ENCODE results near the gene DLG4.
"Not testable (repeated sequence)": the region's sequence is repeated elsewhere in the genome, so short reads cannot be mapped to it uniquely, and the experiment has no call there.

DLG4 gene

GRCh38 chr17:7249214-7249613 is 29.6 kb upstream of the DLG4 start:
- no peak for DNase-seq (ENCODE audit: low spot score)

GRCh38 chr17:7248796-7249195 is 29.2 kb upstream of the DLG4 start:
- no peak for DNase-seq (ENCODE audit: low spot score)

- no peak for DNase-seq (ENCODE audit: low spot score)
These were observed 27.1 kb upstream of the DLG4 start for GRCh38 chr17:7246779-7247178.

DNA sequence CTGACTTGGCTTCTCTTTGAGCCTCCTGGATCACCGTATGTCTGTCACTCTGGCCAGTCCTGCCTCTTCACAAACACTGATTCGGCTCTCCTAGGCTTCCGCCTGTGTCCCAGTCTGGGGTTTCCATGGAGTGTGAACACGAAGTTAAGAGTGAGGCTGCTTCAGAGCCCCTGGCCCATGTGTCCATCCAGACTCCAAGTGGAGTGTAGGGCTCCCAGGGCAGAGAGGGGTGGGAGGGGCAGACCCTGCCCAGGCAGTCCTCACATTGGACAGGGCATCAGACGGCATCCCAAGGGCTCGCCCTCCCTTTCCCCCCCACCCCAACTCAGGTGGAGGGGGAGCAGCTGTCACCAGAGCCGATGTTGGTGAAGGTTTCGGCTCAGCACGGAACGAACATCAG is 24.2 kb upstream of the DLG4 start:
- not testable (repeated sequence) for DNase-seq (ENCODE audit: low spot score)

DNA sequence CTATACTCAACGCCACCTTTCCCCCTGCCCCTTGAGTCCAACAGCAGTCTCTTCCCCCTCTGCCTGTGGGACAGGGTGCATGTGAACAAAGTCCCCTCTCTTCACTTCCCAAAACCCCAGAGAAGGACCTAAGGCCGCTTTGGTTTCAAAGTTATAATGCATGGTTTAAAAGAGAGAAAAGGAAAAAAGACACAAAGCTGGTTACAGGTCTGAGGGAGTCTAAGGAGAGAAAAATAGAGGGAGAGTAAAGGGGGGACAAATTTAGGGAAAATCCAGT is 23.8 kb upstream of the DLG4 start:
- no peak for DNase-seq (ENCODE audit: low spot score)

GRCh38 chr17:7242717-7243452 is 23.2 kb upstream of the DLG4 start:
- DNase-seq (ENCODE audit: low spot score): no peak

DNA sequence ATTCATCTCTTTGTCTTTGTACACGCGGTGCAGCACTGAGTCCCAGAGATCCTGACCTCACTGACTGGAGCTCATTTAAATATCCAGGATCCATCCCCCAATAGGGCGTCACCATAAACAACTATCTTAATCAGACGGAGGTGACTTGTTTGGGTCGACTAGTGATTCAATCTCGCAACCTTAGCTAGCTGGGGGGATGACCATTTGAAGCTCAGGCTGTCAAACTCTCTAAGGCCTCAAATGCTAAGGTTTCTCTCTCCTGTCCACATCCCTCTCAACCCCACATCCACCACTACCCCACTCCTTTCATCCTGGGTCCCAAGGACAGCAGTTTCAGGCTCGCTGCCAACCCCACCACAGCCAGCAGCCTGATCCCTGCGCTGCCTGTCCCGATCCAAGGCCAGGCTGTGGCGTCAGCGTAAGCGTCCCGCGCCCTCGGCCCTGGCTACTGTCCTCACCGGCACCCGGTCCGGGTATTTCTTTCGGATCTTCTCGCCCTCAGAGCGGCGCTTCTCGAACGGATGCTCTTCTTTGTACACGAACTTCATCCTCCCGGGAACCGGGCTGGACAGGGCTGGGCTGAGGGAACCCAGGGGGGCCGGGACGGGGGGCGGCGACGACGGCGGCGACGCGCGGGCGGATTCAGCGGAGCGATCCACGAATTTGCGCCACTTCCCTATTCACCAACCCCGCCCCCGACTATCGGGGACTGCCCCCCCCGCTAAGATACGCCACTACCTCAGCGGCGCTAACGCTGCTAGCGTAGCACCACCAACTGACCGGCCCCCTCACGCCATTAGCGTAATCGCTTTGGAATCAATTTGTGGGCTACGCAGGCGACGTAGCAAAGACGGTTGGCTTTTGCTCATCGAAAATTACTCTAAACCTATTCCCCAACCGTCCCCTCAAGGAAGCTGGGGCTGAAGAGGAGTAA is 22.4 kb upstream of the DLG4 start, which contains the start of gene GABARAP:
TSS of gene GABARAP (minus strand) at position 667 of the 934 bp plus-strand sequence. CDS start at position 548, 119 bp downstream.
- DNase-seq (ENCODE audit: low spot score): peak; percentile 83

- DNase-seq (ENCODE audit: low spot score): no peak
These were observed 21.6 kb upstream of the DLG4 start for GRCh38 chr17:7241090-7241733.

DNA sequence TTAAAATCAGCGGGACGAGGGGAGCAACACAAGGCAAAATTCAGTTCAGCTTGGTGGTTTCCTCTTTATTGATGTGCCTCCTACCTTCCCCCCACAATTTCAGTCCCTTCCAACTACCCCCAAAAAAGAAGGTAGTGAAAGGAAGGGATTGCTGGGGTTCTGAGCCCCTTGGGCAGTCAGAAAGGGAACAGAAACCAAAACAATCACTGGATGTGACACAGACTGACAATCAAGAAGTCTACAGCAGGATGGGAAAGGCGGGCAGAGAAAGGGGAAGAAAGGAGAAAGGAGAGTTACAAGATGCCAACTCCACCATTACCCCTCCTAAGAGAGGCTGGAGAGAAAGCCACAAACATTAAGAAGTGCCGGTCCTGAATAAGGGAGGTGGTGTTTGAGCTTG is 20.7 kb upstream of the DLG4 start:
- DNase-seq (ENCODE audit: low spot score): no peak

GRCh38 chr17:7239091-7240027 is 19.7 kb upstream of the DLG4 start, which contains the start of gene PHF23:
Gene PHF23, minus strand, starts transcription at chr17:7239457. Its CDS starts 178 bp downstream, at chr17:7239279.
- peak; percentile 100 for DNase-seq (ENCODE audit: low spot score)

DNA sequence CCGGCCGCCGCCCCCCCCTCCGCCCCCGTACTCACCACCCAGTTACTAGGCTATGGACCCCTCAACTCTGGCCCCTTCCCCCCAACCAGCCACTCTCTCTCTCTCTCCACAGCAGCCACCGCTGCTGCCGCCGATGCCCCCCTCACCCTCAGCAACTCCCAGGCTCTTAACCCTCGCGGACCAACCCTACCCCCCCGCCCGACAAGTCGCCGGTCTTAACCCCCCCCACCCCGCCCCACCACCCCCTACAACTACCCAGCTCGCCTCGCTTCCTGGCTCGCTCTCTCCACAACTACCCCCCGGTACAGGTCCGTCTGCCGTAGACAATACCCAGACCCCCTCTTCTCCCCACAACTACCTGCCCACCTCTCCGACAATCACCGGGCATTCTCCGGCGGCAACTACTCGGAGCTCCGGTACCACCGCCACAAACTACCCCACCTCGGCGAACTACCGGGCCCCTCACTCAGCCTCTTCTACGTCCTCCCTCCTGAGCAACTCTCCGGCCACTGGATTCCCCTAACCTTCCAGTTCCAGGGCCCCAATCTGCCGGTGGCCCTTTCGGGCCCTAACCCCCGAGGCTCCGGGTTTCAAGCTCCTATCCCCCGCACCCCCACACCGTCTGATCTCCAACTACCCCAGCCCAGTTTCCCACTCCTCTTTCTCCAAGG is 18.9 kb upstream of the DLG4 start:
- no peak for DNase-seq (ENCODE audit: low spot score)

DNA sequence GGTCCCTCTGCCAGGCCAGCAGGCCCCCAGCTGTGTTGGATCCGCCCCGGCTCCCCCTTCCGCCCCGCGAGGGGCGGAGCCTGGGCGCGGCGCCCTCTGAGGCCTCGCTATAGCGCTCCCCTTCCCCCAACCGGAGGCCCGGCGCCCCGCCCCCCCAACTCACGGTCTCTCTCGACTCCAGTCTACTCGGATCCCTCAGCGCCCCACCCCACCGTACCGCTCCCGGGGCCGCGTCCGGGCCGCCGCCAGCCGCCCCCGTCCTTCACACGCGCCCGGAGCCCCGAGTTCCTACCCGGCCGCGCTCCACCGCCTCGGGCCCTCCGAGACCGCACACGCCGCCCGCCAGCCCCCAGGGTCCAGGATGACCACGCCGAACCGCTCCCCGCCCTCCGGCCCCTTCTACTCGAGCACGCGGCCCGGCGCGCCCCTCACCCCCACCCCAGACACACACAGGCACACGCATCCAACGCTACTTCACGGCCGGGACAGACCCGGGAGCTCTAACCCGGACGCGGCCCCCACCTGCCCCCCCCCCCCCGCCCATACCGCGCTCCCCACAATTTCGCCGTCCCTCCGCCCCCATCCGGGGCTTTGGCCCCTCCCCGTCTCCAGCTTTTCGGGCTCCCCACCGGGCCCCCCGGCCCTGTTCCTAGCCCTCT is 18.3 kb upstream of the DLG4 start:
- DNase-seq (ENCODE audit: low spot score): no peak

GRCh38 chr17:7237266-7237760 is 17.7 kb upstream of the DLG4 start:
- no peak for DNase-seq (ENCODE audit: low spot score)

DNA sequence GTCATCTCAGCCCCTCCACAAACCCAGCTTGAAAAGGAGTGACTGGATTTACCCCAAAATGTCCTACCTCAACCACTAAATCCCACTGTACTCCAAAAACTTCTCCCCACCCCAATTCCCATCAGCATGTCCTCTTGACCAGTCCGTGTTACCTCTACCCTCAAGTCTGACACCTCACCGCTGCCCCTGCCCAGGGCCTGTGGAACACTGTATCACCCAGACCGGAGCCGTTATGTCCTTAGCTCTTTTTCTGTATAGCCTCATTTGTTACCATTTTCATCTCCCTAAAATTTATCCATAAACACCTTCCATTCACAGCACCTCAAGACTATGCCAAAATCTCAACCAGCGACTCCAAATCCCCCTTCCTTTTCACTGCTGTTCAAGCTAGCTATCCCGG is 17.2 kb upstream of the DLG4 start:
- DNase-seq (ENCODE audit: low spot score): no peak

GRCh38 chr17:7235693-7236665 is 16.3 kb upstream of the DLG4 start:
- no peak for DNase-seq (ENCODE audit: low spot score)

GRCh38 chr17:7234083-7234951 is 14.7 kb upstream of the DLG4 start, which contains the start of gene DVL2:
Gene DVL2, minus strand, starts transcription at chr17:7234517. Its CDS starts 255 bp downstream, at chr17:7234262.
- peak; percentile 94 for DNase-seq (ENCODE audit: low spot score)

- no peak for DNase-seq (ENCODE audit: low spot score)
These were observed 14.1 kb upstream of the DLG4 start for GRCh38 chr17:7233701-7234082.

GRCh38 chr17:7232114-7232513 is 12.5 kb upstream of the DLG4 start:
- no peak for DNase-seq (ENCODE audit: low spot score)
